ENCODE measurements around the gene PXT1.
"Not testable (repeated sequence)": the region's sequence is repeated elsewhere in the genome, so short reads cannot be mapped to it uniquely, and the experiment has no call there.

Gene PXT1

DNA sequence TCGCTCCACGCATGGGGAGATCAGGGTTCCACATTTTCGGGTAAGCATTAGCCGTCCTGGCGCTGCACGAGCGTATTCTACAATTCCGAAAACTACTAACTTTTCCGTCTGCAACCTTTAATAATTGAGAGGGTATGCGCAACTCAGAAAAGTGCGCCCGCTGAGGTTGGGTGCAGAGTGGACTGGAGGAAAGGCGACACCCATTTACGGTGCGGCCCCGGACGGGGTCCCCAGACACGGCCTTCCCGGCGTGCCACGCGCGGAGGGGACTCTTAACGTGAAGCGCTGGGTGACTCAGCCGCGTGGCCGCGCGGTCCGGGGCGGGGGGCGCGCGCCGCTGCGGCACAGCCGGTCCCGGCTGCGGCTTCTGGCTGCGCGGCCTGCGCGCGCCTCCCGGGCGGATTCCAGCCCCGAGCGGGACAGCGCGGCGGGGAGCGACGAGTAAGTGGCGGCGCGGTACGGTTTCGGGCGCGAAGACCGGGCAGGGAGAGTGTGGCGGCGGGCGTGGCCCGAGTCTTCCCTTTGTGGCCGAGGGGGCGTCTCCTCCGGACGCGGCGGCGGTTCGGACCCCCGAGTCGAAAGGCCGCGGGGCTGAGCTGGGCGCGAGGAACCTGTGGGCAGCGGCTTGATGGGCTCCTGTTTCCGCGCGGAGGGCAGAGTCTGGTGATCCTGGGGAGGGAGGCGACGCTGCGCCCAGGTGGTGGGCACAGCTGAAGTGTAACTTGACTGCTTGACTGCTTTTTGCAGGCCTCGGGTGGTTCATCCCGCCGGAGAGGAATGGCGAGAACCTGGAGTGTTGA is at the start of gene PXT1, which contains the start of gene KCTD20:
Gene PXT1, minus strand, starts transcription at position 184 of the 800 bp plus-strand sequence. CDS start 16,772 bp downstream, outside the sequence.
Gene KCTD20, plus strand, starts transcription at position 330 of the 800 bp plus-strand sequence. CDS start 27,098 bp downstream, outside the sequence.
- peak within 1 kb of the TSS; percentile 86 for H3K4me3 ChIP-seq (ENCODE audit: low read length)
- TF ChIP-seq ZNF274 (IDR thresholded peaks at IDR 0.05; ENCODE audit: low read depth, low read length): no peak

DNA sequence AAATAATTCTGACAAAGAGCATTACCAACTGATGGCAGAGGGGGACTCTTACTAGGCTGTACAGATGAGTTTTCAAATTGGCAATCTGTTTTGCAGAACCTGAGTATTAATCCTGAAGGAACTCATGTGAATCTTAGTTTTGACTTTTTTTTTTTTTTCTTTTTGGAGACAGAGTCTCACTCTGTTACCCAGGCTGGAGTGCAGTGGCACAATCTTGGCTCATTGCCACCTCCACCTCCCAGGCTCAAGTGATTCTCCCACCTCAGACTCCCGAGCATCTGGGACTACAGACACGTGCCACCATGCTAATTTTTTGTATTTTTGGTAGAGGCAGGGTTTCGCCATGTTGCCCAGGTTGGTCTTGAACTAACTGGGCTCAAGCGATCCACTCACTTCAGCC is 49.4 kb upstream of the PXT1 start:
- H3K4me3 ChIP-seq (ENCODE audit: low read length): no peak overlapping the region
- no peak for TF ChIP-seq ZNF274 (IDR thresholded peaks at IDR 0.05; ENCODE audit: low read depth, low read length)

DNA sequence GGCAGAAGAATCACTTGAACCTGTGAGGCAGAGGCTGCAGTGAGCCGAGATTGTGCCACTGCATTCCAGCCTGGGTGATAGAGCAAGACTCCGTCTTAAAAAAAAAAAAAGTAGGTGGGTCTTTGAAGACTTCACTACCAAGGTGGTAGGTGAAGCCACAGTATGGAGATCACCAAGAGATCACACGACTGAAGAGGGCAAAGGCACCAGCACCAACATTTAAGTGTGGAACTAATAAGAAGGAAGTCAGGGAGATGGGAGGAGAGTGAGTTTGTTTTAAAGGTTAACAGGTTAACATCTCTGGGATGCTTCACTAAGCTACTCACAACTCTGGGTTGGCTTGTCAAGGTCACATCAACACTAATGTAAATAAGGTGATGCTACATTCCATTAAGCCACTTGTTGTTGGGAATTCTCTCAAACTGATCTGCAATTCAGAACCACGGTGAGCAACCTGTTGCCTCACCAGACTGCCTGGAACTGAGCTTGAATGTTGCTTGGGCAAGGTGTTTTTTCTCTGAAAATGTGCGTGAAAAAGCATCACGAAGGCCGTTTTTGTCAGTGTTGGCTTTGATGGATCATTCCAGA is 48.8 kb upstream of the PXT1 start:
- no peak overlapping the region for H3K4me3 ChIP-seq (ENCODE audit: low read length)
- TF ChIP-seq ZNF274 (IDR thresholded peaks at IDR 0.05; ENCODE audit: low read depth, low read length): no peak

- no peak overlapping the region for H3K4me3 ChIP-seq (ENCODE audit: low read length)
- no peak for TF ChIP-seq ZNF274 (IDR thresholded peaks at IDR 0.05; ENCODE audit: low read depth, low read length)
Measured at GRCh38 chr6:36489426-36489825, 46.8 kb upstream of the PXT1 start.

DNA sequence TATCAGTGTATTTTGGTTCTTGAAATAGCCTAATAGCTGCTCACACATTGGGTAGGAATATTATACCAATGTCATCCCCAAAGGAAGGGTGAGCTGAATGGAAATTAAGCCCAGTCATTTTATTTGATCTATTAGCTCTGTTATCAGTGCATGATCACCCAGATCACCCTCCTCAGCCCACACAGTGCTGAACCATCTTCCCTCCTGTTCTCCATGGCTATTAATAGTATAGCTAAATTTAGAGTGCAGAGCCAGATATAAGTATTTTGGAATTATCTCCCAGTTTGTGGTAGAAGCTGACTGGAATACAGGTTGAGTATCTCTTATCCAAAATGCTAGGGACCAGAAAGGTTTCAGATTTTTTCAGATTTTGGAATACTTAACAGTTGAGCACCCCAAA is 45.6 kb upstream of the PXT1 start:
- H3K4me3 ChIP-seq (ENCODE audit: low read length): no peak overlapping the region
- no peak for TF ChIP-seq ZNF274 (IDR thresholded peaks at IDR 0.05; ENCODE audit: low read depth, low read length)

- TF ChIP-seq ZNF274 (IDR thresholded peaks at IDR 0.05; ENCODE audit: low read depth, low read length): no peak
- no peak overlapping the region for H3K4me3 ChIP-seq (ENCODE audit: low read length)
Measured at GRCh38 chr6:36487698-36488097, 45.0 kb upstream of the PXT1 start.

- no peak overlapping the region for H3K4me3 ChIP-seq (ENCODE audit: low read length)
- no peak for TF ChIP-seq ZNF274 (IDR thresholded peaks at IDR 0.05; ENCODE audit: low read depth, low read length)
Measured at GRCh38 chr6:36484736-36485135, 42.1 kb upstream of the PXT1 start.

GRCh38 chr6:36483326-36483725 is 40.7 kb upstream of the PXT1 start:
- H3K4me3 ChIP-seq (ENCODE audit: low read length): not testable (repeated sequence)

GRCh38 chr6:36479256-36479655 is 36.6 kb upstream of the PXT1 start:
- H3K4me3 ChIP-seq (ENCODE audit: low read length): no peak overlapping the region
- TF ChIP-seq ZNF274 (IDR thresholded peaks at IDR 0.05; ENCODE audit: low read depth, low read length): no peak

GRCh38 chr6:36478051-36478526 is 35.4 kb upstream of the PXT1 start:
- no peak for TF ChIP-seq ZNF274 (IDR thresholded peaks at IDR 0.05; ENCODE audit: low read depth, low read length)
- no peak overlapping the region for H3K4me3 ChIP-seq (ENCODE audit: low read length)

DNA sequence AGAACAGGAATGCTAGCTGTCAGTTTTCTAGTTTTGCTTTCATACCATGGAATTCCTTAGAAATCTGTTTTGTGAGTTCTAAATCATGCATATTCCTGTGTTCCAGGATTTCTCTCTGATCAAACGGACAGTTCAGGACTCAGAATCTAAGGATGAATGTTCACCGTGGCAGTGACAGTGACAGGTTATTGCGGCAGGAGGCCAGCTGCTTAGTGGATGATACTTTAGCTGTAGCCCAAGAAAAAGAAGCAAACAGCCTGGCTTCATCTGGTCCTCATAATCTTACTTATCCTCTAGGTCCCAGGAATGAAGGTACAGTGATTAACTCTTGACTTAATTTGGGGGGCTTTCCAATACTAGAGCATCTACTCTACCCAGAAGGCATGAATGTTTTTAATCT is 27.3 kb upstream of the PXT1 start:
- no peak overlapping the region for H3K4me3 ChIP-seq (ENCODE audit: low read length)
- TF ChIP-seq ZNF274 (IDR thresholded peaks at IDR 0.05; ENCODE audit: low read depth, low read length): no peak

GRCh38 chr6:36469148-36469661 is 26.6 kb upstream of the PXT1 start:
- TF ChIP-seq ZNF274 (IDR thresholded peaks at IDR 0.05; ENCODE audit: low read depth, low read length): no peak
- H3K4me3 ChIP-seq (ENCODE audit: low read length): no peak overlapping the region

- TF ChIP-seq ZNF274 (IDR thresholded peaks at IDR 0.05; ENCODE audit: low read depth, low read length): no peak
- H3K4me3 ChIP-seq (ENCODE audit: low read length): no peak overlapping the region
Measured at GRCh38 chr6:36467625-36468024, 25.0 kb upstream of the PXT1 start.

- no peak overlapping the region for H3K4me3 ChIP-seq (ENCODE audit: low read length)
- no peak for TF ChIP-seq ZNF274 (IDR thresholded peaks at IDR 0.05; ENCODE audit: low read depth, low read length)
Measured at GRCh38 chr6:36464233-36464632, 21.6 kb upstream of the PXT1 start.

- no peak overlapping the region for H3K4me3 ChIP-seq (ENCODE audit: low read length)
- no peak for TF ChIP-seq ZNF274 (IDR thresholded peaks at IDR 0.05; ENCODE audit: low read depth, low read length)
Measured at GRCh38 chr6:36463676-36464075, 21.0 kb upstream of the PXT1 start.
